ENCODE results near the gene RPL34.

DNA sequence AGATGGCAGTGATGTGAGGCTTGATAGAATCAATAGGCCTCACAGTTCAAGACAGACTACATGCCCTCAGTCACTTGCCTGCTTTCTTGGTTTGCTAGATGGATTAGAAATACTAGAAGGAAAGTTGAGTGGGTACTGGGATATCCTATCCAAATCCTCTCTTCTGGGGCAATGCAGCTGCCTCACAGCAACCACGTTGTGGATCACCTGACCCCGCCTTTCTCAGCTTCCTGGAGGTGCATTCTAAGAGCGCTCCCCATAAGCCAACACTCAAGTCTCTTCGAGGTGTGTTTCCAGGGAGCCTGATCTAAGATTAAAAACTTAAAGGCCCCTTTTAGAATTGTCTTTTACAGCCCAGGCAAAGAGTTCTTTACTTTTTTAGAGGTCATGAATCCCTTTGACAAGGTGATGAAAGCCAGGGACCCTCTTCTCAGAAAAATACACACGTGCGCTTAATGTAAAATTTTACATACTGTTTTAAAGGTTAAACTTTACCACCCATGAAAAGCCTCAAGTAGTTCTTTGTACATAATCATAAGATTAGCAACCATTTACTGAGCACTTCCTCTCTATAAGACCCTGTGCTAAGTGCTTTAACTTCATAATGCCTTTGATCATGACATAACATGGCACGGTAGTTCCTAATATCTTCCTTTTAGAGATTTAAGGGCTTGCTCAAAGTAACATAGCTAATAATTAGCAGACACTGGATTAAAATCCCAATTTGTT lies 840 bp upstream of the RPL34 start:
- TF ChIP-seq, protein P1, sequence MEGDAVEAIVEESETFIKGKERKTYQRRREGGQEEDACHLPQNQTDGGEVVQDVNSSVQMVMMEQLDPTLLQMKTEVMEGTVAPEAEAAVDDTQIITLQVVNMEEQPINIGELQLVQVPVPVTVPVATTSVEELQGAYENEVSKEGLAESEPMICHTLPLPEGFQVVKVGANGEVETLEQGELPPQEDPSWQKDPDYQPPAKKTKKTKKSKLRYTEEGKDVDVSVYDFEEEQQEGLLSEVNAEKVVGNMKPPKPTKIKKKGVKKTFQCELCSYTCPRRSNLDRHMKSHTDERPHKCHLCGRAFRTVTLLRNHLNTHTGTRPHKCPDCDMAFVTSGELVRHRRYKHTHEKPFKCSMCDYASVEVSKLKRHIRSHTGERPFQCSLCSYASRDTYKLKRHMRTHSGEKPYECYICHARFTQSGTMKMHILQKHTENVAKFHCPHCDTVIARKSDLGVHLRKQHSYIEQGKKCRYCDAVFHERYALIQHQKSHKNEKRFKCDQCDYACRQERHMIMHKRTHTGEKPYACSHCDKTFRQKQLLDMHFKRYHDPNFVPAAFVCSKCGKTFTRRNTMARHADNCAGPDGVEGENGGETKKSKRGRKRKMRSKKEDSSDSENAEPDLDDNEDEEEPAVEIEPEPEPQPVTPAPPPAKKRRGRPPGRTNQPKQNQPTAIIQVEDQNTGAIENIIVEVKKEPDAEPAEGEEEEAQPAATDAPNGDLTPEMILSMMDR (IDR thresholded peaks at IDR 0.05), result no peak
- no peak for TF ChIP-seq POLR2A (IDR thresholded peaks at IDR 0.05)
